Gastrocnemius medialis (tissue), 4 donors: ENCODE measurements around the gene MED13L. TPM values are rescaled to one million over a fixed set of nuclear protein-coding genes. Genes with fewer than 3 reads are reported as not detected.

Experiments
- ATAC-seq, 2 donors: fragments of 150-250 bp; one replicate each; pipeline ENCODE4 v1.9.1; 2016
- DNase-seq, 2 donors: peaks; one replicate each; pipeline ENCODE4 v3.0.0-alpha.2; 2019
- H3K27ac ChIP-seq, 4 donors: fragments of 200-600 bp; sonication (generic); 1 replicate in 1 of 4; 2 replicates in 3 of 4; pipeline ENCODE4 v1.5.1; 2016 to 2018; ENCODE audit warnings: mild to moderate bottlenecking in 2 of 4, moderate library complexity in 1 of 4
- H3K27me3 ChIP-seq, 3 donors: fragments of 200-600 bp; sonication (generic) in 2 of 3; 1 replicate in 1 of 3; 2 replicates in 2 of 3; pipeline versions ENCODE4 v1.5.1 to v1.6.0; 2016 to 2019; ENCODE audit warnings: mild to moderate bottlenecking in 1 of 3, moderate library complexity in 1 of 3
- H3K36me3 ChIP-seq, 2 donors: fragments of 200-600 bp; sonication (generic) in 1 of 2; one replicate each; pipeline ENCODE4 v1.5.1; 2017 to 2018
- H3K4me1 ChIP-seq, 2 donors: fragments of 200-600 bp; sonication (generic) in 1 of 2; one replicate each; pipeline ENCODE4 v1.5.1; 2016 to 2017; ENCODE audit warnings: mild to moderate bottlenecking in 2 of 2
- H3K4me3 ChIP-seq, 4 donors: fragments of 200-600 bp; sonication (generic) in 3 of 4; 1 replicate in 1 of 4; 2 replicates in 3 of 4; pipeline ENCODE4 v1.5.1; 2016 to 2019; ENCODE audit warnings: mild to moderate bottlenecking in 2 of 4
- H3K9me3 ChIP-seq, 3 donors: fragments of 200-600 bp; sonication (generic) in 2 of 3; 1 replicate in 1 of 3; 2 replicates in 2 of 3; pipeline ENCODE4 v1.5.1; 2016 to 2019
- CTCF ChIP-seq, 5 experiments: fragments of 450-650 bp in 3 of 5; fragments of 200-600 bp in 2 of 5; sonication (generic) in 2 of 5; IDR thresholded peaks in 4 of 5; conservative IDR thresholded peaks in 1 of 5; 1 replicate in 4 of 5; 2 replicates in 1 of 5; pipeline ENCODE4 v1.5.1; 2016 to 2019; ENCODE audit warnings: antibody characterized with exemption in 5 of 5, mild to moderate bottlenecking in 3 of 5, moderate library complexity in 3 of 5
- POLR2A ChIP-seq, 2 donors: fragments of 450-650 bp; IDR thresholded peaks; one replicate each; pipeline ENCODE4 v1.6.1; 2017; ENCODE audit warnings: antibody characterized with exemption in 2 of 2, mild to moderate bottlenecking in 2 of 2, moderate library complexity in 2 of 2
- in situ Hi-C, 4 donors: fragments of 200-750 bp; cut with MboI; loops; one replicate each; pipeline versions ENCODE4 v1.15.0 to v1.8.0; 2017; ENCODE audit warnings: low sequenced_read_pairs in 4 of 4
- intact Hi-C: fragments of 100-400 bp; cut with DNase I; formaldehyde crosslinking; loops from one replicate; pipeline ENCODE4 v1.15.1; 2023; ENCODE audit warnings: low total_unique reads
- total RNA-seq, 4 donors: library from RNA; depleted of rRNA; stranded (reverse); fragments of >200 nt; gene quantifications; one replicate each; pipeline versions ENCODE4 v1.1.0 to v1.2.3, GENCODE V29; 2016

The MED13L gene
- total RNA-seq, 4 donors from 2014 or later = 59.5 to 92.6 (median 74.1) TPM

- intact Hi-C loops (no loop called here), in situ Hi-C loops (loop anchor here in 2 of 4 donors (10.0 to 25.0 kb wide), 2 partner anchors 340 to 348 kb away; no protein-coding TSS in a partner anchor)
- Histone ChIP-seq H3K27me3 (no peaks in the 10 kb centered on the region), H3K9me3 (no peaks in the 10 kb centered on the region), H3K27ac (peak overlapping the region in 2 of 4 donors; percentile 13 to 34), H3K4me3 (no peak overlapping the region), H3K4me1 (peaks cover 73 to 82% of the 10 kb centered on the region in 2 donors), H3K36me3 (no peaks in the 10 kb centered on the region)
- ATAC-seq (no peak), DNase-seq (no peak)
- TF ChIP-seq POLR2A (IDR thresholded peaks at IDR 0.05) = no peak
- TF ChIP-seq CTCF (IDR thresholded peaks at IDR 0.05 in 4 of 5, conservative IDR thresholded peaks at IDR 0.05 in 1 of 5) = no peak
Measured at GRCh38 chr12:116264525-116265070, 12.9 kb downstream of the MED13L start.

DNA sequence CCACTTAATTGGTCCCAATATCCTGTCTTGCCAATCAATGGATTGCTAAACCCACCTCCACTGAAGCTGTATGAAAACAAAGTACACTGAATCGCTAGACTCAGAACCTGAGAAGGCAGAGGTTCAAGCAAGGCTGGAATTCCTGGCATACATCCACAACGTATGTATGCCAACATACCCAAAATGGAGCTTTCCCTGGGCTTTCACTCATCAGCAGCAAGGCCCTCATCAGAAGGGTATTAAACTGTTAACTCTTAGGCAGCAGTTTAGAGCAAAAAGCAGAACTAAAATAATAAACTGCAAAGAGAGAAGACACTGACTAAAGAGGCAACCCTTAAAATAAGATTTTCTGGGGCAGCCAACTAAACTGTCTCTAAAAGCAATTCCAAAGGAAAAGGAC, 13.6 kb downstream of the MED13L start:
- no peak for DNase-seq
- Histone ChIP-seq H3K4me3 (no peak overlapping the region), H3K9me3 (no peaks in the 10 kb centered on the region), H3K27ac (peak overlapping the region in 3 of 4 donors; percentile 13 to 41 (median 18)), H3K27me3 (no peaks in the 10 kb centered on the region), H3K36me3 (no peaks in the 10 kb centered on the region), H3K4me1 (peaks cover 73 to 84% of the 10 kb centered on the region in 2 donors)
- intact Hi-C loops (no loop called here), in situ Hi-C loops (loop anchor here in 2 of 4 donors (10.0 to 25.0 kb wide), 2 partner anchors 341 to 348 kb away; no protein-coding TSS in a partner anchor)
- ATAC-seq = no peak
- TF ChIP-seq POLR2A (IDR thresholded peaks at IDR 0.05) = no peak
- TF ChIP-seq CTCF (IDR thresholded peaks at IDR 0.05 in 4 of 5, conservative IDR thresholded peaks at IDR 0.05 in 1 of 5) = no peak

GRCh38 chr12:116263431-116263830, 14.1 kb downstream of the MED13L start:
- no peak overlapping the region for H3K4me3 ChIP-seq
- in situ Hi-C loops = loop anchor here in 2 of 4 donors (10.0 to 25.0 kb wide), 2 partner anchors 341 to 349 kb away; no protein-coding TSS in a partner anchor
- H3K27ac ChIP-seq = peak overlapping the region in 3 of 4 donors; percentile 13 to 41 (median 18)
- TF ChIP-seq POLR2A (IDR thresholded peaks at IDR 0.05) (no peak), CTCF (IDR thresholded peaks at IDR 0.05 in 4 of 5, conservative IDR thresholded peaks at IDR 0.05 in 1 of 5) (no peak)
- H3K9me3 ChIP-seq = no peaks in the 10 kb centered on the region
- peaks cover 73 to 84% of the 10 kb centered on the region in 2 donors for H3K4me1 ChIP-seq
- ATAC-seq (no peak), DNase-seq (no peak)
- intact Hi-C loops = no loop called here
- H3K27me3 ChIP-seq = no peaks in the 10 kb centered on the region
- no peaks in the 10 kb centered on the region for H3K36me3 ChIP-seq

DNA sequence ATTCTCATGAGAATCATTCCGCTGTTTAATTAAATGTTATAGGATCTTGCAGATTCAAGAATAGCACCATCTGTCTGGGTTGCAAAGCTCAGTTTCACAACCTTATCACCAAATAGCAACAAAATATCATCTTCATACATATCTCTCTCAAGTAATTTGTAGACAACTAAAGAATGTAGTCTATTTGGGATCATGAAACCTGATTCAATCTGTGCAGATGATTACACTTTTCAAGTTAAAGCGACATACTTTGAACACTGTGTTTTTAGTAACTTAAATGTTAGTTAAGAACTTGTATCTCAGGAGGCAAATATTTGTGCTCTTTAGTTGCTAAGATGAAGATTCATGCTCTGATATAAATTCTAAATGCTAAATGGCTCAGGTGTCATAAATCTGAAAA, 14.8 kb downstream of the MED13L start:
- intact Hi-C loops = no loop called here
- no peaks in the 10 kb centered on the region for H3K9me3 ChIP-seq
- ATAC-seq = no peak
- H3K4me3 ChIP-seq = no peak overlapping the region
- no peaks in the 10 kb centered on the region for H3K27me3 ChIP-seq
- H3K36me3 ChIP-seq = no peaks in the 10 kb centered on the region
- no peak for DNase-seq
- TF ChIP-seq POLR2A (IDR thresholded peaks at IDR 0.05) = no peak
- no peak for TF ChIP-seq CTCF (IDR thresholded peaks at IDR 0.05 in 4 of 5, conservative IDR thresholded peaks at IDR 0.05 in 1 of 5)
- in situ Hi-C loops = loop anchor here in 2 of 4 donors (10.0 to 25.0 kb wide), 2 partner anchors 342 to 350 kb away; no protein-coding TSS in a partner anchor
- H3K27ac ChIP-seq = peak overlapping the region in 1 of 4 donors; percentile 41
- peaks cover 76 to 85% of the 10 kb centered on the region in 2 donors for H3K4me1 ChIP-seq
